Activated T-cell treated with anti-CD3 and anti-CD28 coated beads for 1 hour (primary cell): ENCODE measurements around the gene HNRNPM.
"Not testable (repeated sequence)": the region's sequence is repeated elsewhere in the genome, so short reads cannot be mapped to it uniquely, and the experiment has no call there.

ENCODE experiments used
- DNase-seq: peaks from one replicate; pipeline ENCODE4 v3.0.0-alpha.2; 2020; ENCODE audit warnings: low read depth

Gene HNRNPM, protein sequence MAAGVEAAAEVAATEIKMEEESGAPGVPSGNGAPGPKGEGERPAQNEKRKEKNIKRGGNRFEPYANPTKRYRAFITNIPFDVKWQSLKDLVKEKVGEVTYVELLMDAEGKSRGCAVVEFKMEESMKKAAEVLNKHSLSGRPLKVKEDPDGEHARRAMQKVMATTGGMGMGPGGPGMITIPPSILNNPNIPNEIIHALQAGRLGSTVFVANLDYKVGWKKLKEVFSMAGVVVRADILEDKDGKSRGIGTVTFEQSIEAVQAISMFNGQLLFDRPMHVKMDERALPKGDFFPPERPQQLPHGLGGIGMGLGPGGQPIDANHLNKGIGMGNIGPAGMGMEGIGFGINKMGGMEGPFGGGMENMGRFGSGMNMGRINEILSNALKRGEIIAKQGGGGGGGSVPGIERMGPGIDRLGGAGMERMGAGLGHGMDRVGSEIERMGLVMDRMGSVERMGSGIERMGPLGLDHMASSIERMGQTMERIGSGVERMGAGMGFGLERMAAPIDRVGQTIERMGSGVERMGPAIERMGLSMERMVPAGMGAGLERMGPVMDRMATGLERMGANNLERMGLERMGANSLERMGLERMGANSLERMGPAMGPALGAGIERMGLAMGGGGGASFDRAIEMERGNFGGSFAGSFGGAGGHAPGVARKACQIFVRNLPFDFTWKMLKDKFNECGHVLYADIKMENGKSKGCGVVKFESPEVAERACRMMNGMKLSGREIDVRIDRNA

DNA sequence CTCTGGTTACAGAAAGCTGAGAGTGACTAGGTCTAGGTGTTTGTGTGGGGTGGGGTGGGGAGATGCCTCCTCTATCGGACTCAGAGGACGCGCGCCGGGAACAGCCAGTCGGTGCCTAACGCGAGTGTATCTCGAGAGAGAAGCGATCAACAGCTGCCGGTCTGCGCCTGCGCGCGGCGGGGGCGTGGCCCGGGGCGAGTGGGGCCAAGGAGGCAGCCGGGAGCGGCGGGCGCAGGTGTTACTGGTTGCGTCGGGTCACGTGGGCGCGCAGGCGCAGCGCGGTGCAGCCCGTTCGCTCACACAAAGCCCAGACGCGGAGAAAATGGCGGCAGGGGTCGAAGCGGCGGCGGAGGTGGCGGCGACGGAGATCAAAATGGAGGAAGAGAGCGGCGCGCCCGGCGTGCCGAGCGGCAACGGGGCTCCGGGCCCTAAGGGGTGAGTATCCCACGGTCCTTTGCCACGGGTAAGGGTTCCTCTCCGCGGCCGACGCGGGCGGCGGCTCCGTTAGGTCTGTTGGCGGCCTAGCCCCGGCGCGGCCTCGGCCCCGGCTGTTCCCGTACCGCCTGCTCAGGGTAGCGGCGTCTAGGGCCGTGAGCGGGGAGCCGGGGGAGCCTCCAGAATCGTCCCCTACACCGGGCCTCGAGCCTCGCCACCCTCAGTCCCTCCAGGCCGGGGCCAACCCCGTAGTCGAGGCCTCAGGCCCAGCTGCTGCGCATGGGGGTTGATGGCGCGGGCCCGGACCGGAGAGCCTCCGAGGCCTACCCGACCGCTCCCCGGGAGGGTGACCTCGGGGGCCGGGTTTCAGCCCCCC is at the start of gene HNRNPM:
TSS of gene HNRNPM (plus strand) at position 299 of the 811 bp plus-strand sequence. CDS start at position 323, 24 bp downstream.
- peak; percentile 100 for DNase-seq

- no peak for DNase-seq
Measured at GRCh38 chr19:8395621-8396082, 49.1 kb upstream of the HNRNPM start.

- DNase-seq: no peak
Measured at GRCh38 chr19:8396185-8396562, 48.6 kb upstream of the HNRNPM start.

GRCh38 chr19:8396563-8397203 is 48.1 kb upstream of the HNRNPM start:
- DNase-seq: peak; percentile 52

- no peak for DNase-seq
Measured at GRCh38 chr19:8397271-8397670, 47.5 kb upstream of the HNRNPM start.

GRCh38 chr19:8397746-8398310 is 46.9 kb upstream of the HNRNPM start:
- no peak for DNase-seq

DNA sequence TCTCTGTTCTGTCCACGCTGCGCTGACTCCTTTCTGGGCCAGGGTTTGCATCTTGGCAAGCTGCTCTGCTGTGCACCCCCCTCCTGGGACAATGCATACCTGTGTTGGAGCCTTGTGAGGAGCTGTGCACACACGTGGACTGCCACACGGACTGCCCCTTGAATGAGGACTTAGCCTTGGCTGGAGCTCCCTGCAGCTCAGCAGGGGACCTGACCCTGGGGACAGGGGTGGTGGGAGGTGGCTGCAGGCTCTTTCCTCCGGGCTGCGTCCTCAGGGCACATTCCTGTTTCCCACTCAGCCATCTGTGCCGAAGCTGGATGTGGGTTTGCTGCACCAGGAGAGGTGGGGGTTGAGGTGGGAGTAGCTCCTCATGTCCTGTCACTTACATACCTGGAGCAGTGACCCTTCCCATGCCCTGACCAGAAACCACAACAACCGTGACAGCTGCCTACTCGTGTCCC is 46.4 kb upstream of the HNRNPM start:
- no peak for DNase-seq

- DNase-seq: no peak
Measured at GRCh38 chr19:8399681-8400188, 45.0 kb upstream of the HNRNPM start.

DNA sequence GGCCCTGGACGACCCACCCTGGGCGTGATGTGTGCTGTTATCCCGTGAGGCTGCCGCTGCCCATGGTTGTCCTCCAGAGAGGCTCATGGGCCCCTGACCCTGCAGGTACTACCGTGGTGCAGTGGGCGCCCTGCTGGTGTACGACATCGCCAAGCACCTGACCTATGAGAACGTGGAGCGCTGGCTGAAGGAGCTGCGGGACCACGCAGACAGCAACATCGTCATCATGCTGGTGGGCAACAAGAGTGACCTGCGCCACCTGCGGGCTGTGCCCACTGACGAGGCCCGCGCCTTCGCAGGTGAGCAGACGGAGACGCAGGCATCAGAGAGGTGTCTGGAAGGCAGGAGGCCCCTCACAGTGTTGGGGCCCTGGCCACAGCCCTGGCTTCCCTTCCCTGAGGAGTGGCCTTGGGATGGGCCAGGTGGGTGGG is 42.8 kb upstream of the HNRNPM start:
- DNase-seq: no peak

- no peak for DNase-seq
Measured at GRCh38 chr19:8403098-8403819, 41.5 kb upstream of the HNRNPM start.

DNA sequence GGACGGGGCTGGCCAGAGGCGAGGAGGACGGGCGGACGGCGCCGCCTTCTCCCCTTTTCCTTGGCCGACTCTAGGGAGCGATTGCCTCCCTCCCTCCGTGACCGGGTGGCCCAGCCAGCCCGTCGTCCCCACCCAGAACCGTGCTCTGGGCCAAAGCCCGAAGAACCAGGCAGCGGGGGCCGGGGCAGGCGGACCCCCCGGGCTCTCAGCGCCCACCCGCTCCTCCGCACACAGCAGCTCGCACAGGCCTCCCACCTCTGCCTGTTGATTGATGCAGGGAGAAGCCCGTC is 41.0 kb upstream of the HNRNPM start:
- DNase-seq: no peak

GRCh38 chr19:8404391-8405151 is 40.2 kb upstream of the HNRNPM start:
- DNase-seq: no peak

GRCh38 chr19:8410718-8411117 is 34.1 kb upstream of the HNRNPM start:
- DNase-seq: not testable (repeated sequence)

DNA sequence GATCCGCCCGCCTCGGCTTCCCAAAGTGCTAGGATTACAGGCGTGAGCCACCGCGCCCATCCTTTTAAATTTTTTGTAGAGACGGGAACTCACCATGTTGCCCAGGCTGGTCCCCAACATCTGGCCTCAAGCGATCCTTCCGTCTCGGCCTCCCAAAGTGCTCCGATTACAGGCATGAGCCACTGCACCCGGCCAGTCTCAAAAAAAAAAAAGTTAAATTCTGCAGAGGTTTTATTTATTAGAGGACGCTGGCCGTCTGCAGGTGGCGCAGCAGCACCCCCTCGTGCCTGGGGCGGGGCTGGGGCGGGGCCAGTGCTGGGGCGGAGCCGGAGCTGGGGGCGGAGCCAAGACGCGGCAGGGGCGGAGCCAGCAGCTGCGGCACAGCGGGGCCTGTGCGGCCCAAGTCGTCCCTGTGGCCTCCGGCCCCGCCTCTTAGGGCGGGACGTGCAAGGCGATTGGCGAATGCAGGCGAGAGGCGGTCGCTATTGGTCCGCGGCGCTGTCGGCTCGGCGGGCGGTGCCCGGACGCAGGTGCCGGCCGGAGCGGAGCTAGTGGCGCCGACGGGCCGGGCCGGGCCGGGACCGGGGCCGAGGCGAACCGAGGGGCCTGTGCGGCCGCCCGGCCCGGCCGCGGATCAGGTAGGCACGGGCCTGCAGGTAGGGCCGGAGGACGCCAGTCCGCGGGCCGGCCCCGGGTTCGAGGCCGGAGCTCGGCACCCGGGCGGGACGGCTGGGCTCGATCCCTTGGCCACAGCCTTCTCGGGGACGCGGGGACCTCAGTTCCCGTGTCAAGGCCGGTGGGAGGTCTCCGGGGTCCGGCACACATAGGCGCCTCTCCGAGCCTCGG is 31.8 kb upstream of the HNRNPM start, which contains the start of gene MARCHF2:
TSS of gene MARCHF2 (plus strand) at position 523 of the 846 bp plus-strand sequence. CDS start 8,536 bp downstream, outside the sequence.
- peak; percentile 89 for DNase-seq

DNA sequence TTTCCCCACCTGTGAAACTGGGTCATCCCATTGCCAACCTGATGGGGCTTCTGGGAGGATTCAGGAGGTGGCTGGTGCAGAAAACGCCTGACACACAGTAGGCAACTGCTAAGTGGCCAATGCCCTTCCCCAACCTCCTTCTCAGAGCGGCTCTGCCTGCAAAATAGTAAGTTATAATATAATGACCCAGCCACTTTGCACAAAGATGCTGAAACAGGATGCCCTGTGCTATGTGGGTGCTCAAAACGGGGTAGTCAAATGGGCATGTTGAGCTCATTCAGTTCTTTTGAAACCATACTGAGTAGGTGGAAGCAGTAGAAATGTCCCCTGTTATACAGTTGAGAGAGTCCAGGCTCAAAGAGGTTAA is 31.2 kb upstream of the HNRNPM start:
- DNase-seq: no peak

DNA sequence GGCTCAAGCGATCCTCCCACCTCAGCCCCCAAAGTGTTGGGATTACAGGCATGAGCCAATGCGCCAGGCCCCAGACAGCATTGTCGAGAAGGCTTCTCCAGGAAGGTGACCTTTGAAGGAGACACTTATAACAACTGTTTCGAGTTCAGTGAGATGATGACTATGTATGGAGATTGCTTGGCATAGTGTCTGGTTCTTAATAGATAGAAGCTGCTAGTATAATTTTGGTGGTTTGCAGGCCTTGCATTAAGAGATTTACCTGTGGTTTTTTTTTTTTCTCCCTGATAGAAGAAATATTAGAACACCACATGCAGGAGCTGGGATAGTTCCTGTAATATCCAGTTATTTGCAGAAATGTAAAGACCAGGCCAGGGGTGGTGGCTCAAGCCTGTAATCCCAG is 28.0 kb upstream of the HNRNPM start:
- no peak for DNase-seq

DNA sequence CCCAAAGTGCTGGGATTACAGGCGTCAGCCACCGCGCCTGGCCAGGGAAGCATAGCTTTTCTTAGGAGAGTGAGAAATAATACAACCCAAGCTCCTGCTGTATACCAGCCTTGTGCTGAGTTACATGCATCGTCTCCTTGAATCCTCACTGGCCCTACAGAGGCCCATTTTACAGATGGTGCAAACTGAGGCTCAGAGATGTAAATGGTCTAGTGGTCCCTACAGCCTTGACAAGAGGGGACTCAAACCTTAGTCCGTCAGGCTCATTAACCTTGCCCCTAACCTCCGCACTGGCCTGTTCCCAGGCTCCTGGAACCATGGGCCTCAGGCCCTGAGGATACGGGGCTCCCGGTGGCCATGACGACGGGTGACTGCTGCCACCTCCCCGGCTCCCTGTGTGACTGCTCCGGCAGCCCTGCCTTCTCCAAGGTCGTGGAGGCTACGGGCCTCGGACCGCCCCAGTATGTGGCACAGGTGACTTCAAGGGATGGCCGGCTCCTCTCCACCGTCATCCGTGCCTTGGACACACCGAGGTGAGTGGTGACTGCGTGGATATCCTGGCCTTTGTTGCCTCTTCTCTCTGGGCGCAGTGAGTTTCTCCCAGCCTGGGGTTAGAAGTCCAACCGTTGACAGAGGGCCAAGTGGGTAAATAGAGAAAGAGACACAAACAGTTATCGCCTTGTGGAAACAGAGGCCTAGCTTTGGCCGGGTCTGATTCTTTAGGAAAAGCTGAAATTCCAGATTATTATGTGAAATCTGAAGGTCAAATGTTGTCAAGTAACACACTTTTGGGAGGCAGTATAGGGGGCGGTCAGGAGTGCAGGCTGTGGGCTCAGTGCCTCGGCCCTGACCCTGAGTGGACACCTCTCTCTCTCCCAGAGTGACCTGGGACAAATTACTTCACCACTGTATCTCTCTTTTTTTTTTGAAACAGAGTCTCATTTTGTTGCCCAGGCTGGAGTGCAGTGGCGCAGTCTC is 23.0 kb upstream of the HNRNPM start:
- no peak for DNase-seq

DNA sequence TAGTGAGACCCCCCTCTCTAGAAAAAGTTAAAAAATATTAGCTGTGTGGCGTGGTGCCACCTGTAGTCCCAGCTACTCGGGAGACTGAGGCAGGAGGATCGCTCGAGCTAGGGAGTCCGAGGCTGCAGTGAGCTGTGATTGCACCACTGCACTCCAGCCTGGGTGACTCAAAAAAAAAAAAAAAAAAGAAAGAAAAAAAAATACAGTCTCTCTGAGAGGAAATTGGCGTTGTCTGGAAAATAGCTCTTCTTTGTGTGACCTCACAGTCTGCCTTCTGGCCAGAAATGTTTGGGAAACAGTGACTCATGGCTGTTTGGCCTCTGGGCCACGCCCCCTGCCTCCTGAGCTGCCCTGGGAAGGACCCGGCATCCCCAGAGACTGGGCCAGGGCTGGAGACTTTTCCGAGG is 21.0 kb upstream of the HNRNPM start:
- DNase-seq: no peak
